ENCODE results near the gene TEDC1. TPM values are rescaled to one million over a fixed set of nuclear protein-coding genes. Genes with fewer than 3 reads are reported as not detected.
A peak's percentile ranks its signal among the peaks of the same experiment; 100 is the strongest.

Gene TEDC1
- 26.2 TPM in 2 replicates for total RNA-seq (2021)
- long read RNA-seq, partial matches to known transcripts = 2 of 8 reads
- long read RNA-seq, other reads (novel, unspliced or antisense) = 3 of 8 reads

GRCh38 chr14:105490572-105491365, at the start of gene TEDC1:
TEDC1 (plus strand) TSS chr14:105491246; CDS start chr14:105491376, 130 bp downstream.
- no peak within 1 kb of the TSS for H2BK20ac ChIP-seq (ENCODE audit: low read depth, low read length, poor library complexity, severe bottlenecking)
- H3K79me1 ChIP-seq (ENCODE audit: insufficient read depth, low read depth, low read length, poor library complexity, severe bottlenecking) = no peaks in the 10 kb centered on the region
- peaks cover 0 to 5% (median 0%) of the 10 kb centered on the region in 3 experiments; a peak in 2 of 7 replicates for H3K36me3 Mint-ChIP-seq (ENCODE audit: insufficient read depth in 1 of 3, low read depth in 3 of 3)
- no peak within 1 kb of the TSS for H3K9ac ChIP-seq (ENCODE audit: extremely low read depth, insufficient read length, low read length)
- peaks cover 0 to 4% of the 10 kb centered on the region in 2 experiments; a peak in 1 of 5 replicates for H3K9me3 Mint-ChIP-seq
- no peak within 1 kb of the TSS for H3K23ac ChIP-seq (ENCODE audit: insufficient read length, low read depth, low read length)
- no peak within 1 kb of the TSS for H2BK15ac ChIP-seq (ENCODE audit: low read depth, low read length)
- no peak within 1 kb of the TSS for H4K8ac ChIP-seq (replicated peaks; ENCODE audit: insufficient read length, low read depth, low read length)
- WGBS (ENCODE audit: extremely low coverage, insufficient read length, low lambda C conversion rate) = no CpG with 5 or more reads among the region's 94 CpGs
- no peak within 1 kb of the TSS for H2BK12ac ChIP-seq (ENCODE audit: insufficient read length, low read depth, low read length)
- no peak within 1 kb of the TSS for H2BK5ac ChIP-seq (ENCODE audit: insufficient read length, low read length)
- H3K4me2 ChIP-seq (ENCODE audit: insufficient read depth, insufficient read length, low read length) = peak within 1 kb of the TSS; percentile 42
- no peak within 1 kb of the TSS for H2AFZ ChIP-seq (ENCODE audit: low read length)
- H3K4me1 Mint-ChIP-seq = peaks cover 4 to 14% of the 10 kb centered on the region in 2 experiments
- H3K23me2 ChIP-seq (ENCODE audit: insufficient read length, low read depth, low read length, poor library complexity, severe bottlenecking) = peaks cover 6% of the 10 kb centered on the region
- no peak within 1 kb of the TSS for H2BK120ac ChIP-seq (ENCODE audit: low read depth, low read length, poor library complexity, severe bottlenecking)
- no peak within 1 kb of the TSS for H4K5ac ChIP-seq (ENCODE audit: insufficient read length, low read depth, low read length)
- peak within 1 kb of the TSS; percentile 83 to 88 for H3K4me3 Mint-ChIP-seq
- no peak within 1 kb of the TSS for H3K27ac ChIP-seq (ENCODE audit: insufficient read length, low read depth, low read length)
- peak; percentile 74 for TF ChIP-seq CTCF (conservative IDR thresholded peaks at IDR 0.05)
- DNase-seq = peak; percentile 99
- peak within 1 kb of the TSS; percentile 61 for H3K18ac ChIP-seq (ENCODE audit: insufficient read length, low read depth, low read length)
- peaks cover 37% of the 10 kb centered on the region for H3K27me3 Mint-ChIP-seq (ENCODE audit: low read depth)
- H3K9me3 ChIP-seq (ENCODE audit: control insufficient read depth, low read depth, low read length) = no peaks in the 10 kb centered on the region
- no peak within 1 kb of the TSS for H3K4ac ChIP-seq (ENCODE audit: low read depth, low read length)
- no peaks in the 10 kb centered on the region for H3K79me2 ChIP-seq (ENCODE audit: insufficient read depth, low read length)
- H3K27me3 ChIP-seq (ENCODE audit: insufficient read depth, low read length) = peaks cover 26% of the 10 kb centered on the region; the same call in 1 of the 2 replicates
- no peak within 1 kb of the TSS for H2AK5ac ChIP-seq (ENCODE audit: insufficient read length, low read length)
- no peak within 1 kb of the TSS for H3K56ac ChIP-seq (ENCODE audit: insufficient read length, low read depth, low read length)
- H3T11ph ChIP-seq (ENCODE audit: low read length) = no peak within 1 kb of the TSS
- no peaks in the 10 kb centered on the region for H4K20me1 ChIP-seq (ENCODE audit: control insufficient read depth, insufficient read depth, insufficient read length)
- no peaks in the 10 kb centered on the region for H3K4me1 ChIP-seq (ENCODE audit: insufficient read depth, low read length)
- H4K91ac ChIP-seq (ENCODE audit: insufficient read length, low read depth, low read length) = no peak within 1 kb of the TSS
- peak within 1 kb of the TSS; percentile 82 for H3K14ac ChIP-seq (ENCODE audit: insufficient read depth, low read length)
- H3K27ac Mint-ChIP-seq = peak within 1 kb of the TSS; percentile 89 to 98 (median 94); a peak in 4 of 7 replicates

Measured in H9 (cell line).